Measurements from ENCODE around the gene DACH2. TPM values are rescaled to one million over a fixed set of nuclear protein-coding genes. Genes with fewer than 3 reads are reported as not detected.

The DACH2 gene
- total and polyA plus RNA-seq, 10 donors: not detected

- Histone ChIP-seq H3K27me3 (replicated peaks in 1 of 7) (no peaks in the 10 kb centered on the region), H3K4me3 (no peak overlapping the region), H3K36me3 (no peaks in the 10 kb centered on the region), H3K4me1 (no peaks in the 10 kb centered on the region), H3K9me3 (no peaks in the 10 kb centered on the region), H3K27ac (no peak overlapping the region)
- DNase-seq: no peak
- intact Hi-C loops (cut with DNase I; ENCODE audit: low total_unique reads): no loop called here
- TF ChIP-seq POLR2AphosphoS5 (IDR thresholded peaks at IDR 0.05) (no peak), POLR2A (IDR thresholded peaks at IDR 0.05) (no peak)
- TF ChIP-seq, protein P1, sequence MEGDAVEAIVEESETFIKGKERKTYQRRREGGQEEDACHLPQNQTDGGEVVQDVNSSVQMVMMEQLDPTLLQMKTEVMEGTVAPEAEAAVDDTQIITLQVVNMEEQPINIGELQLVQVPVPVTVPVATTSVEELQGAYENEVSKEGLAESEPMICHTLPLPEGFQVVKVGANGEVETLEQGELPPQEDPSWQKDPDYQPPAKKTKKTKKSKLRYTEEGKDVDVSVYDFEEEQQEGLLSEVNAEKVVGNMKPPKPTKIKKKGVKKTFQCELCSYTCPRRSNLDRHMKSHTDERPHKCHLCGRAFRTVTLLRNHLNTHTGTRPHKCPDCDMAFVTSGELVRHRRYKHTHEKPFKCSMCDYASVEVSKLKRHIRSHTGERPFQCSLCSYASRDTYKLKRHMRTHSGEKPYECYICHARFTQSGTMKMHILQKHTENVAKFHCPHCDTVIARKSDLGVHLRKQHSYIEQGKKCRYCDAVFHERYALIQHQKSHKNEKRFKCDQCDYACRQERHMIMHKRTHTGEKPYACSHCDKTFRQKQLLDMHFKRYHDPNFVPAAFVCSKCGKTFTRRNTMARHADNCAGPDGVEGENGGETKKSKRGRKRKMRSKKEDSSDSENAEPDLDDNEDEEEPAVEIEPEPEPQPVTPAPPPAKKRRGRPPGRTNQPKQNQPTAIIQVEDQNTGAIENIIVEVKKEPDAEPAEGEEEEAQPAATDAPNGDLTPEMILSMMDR (IDR thresholded peaks at IDR 0.05 in 8 of 11, conservative IDR thresholded peaks at IDR 0.05 in 3 of 11): no peak
- 76 to 88% (median 76%) methylated on average over 5 of the region's 5 CpGs for WGBS, 5 donors
Measured at GRCh38 chrX:86711531-86712180, 563.4 kb downstream of the DACH2 start.

- no peak for TF ChIP-seq POLR2A (IDR thresholded peaks at IDR 0.05)
- TF ChIP-seq, protein P1 (IDR thresholded peaks at IDR 0.05 in 8 of 11, conservative IDR thresholded peaks at IDR 0.05 in 3 of 11): no peak
- TF ChIP-seq POLR2AphosphoS5 (IDR thresholded peaks at IDR 0.05): no peak
- H3K9me3 ChIP-seq: no peaks in the 10 kb centered on the region
- H3K4me3 ChIP-seq: no peak overlapping the region
- WGBS, 5 donors: 26 to 69% (median 58%) methylated on average over 1 of the region's 1 CpG
- DNase-seq: no peak
- no peaks in the 10 kb centered on the region for H3K4me1 ChIP-seq
- no peaks in the 10 kb centered on the region for H3K27me3 ChIP-seq (replicated peaks in 1 of 7)
- intact Hi-C loops (cut with DNase I; ENCODE audit: low total_unique reads): no loop called here
- H3K36me3 ChIP-seq: no peaks in the 10 kb centered on the region
- H3K27ac ChIP-seq: no peak overlapping the region
Measured at GRCh38 chrX:86714441-86714840, 566.2 kb downstream of the DACH2 start.

- no peaks in the 10 kb centered on the region for H3K27me3 ChIP-seq (replicated peaks in 1 of 7)
- H3K4me1 ChIP-seq: no peaks in the 10 kb centered on the region
- 72 to 79% (median 77%) methylated on average over 3 of the region's 3 CpGs for WGBS, 5 donors
- DNase-seq: no peak
- H3K27ac ChIP-seq: no peak overlapping the region
- intact Hi-C loops (cut with DNase I; ENCODE audit: low total_unique reads): no loop called here
- no peak for TF ChIP-seq POLR2A (IDR thresholded peaks at IDR 0.05)
- TF ChIP-seq, protein P1 (IDR thresholded peaks at IDR 0.05 in 8 of 11, conservative IDR thresholded peaks at IDR 0.05 in 3 of 11): no peak
- TF ChIP-seq POLR2AphosphoS5 (IDR thresholded peaks at IDR 0.05): no peak
- no peaks in the 10 kb centered on the region for H3K36me3 ChIP-seq
- no peak overlapping the region for H3K4me3 ChIP-seq
- H3K9me3 ChIP-seq: peaks cover 0 to 19% (median 0%) of the 10 kb centered on the region in 8 donors
Measured at GRCh38 chrX:86724277-86724676, 576.0 kb downstream of the DACH2 start.

- Histone ChIP-seq H3K27ac (no peak overlapping the region), H3K9me3 (no peaks in the 10 kb centered on the region), H3K4me1 (no peaks in the 10 kb centered on the region), H3K27me3 (replicated peaks in 1 of 7) (no peaks in the 10 kb centered on the region), H3K4me3 (no peak overlapping the region), H3K36me3 (no peaks in the 10 kb centered on the region)
- 65 to 80% (median 73%) methylated on average over 3 of the region's 3 CpGs for WGBS, 5 donors
- DNase-seq: no peak
- TF ChIP-seq POLR2AphosphoS5 (IDR thresholded peaks at IDR 0.05): no peak
- no peak for TF ChIP-seq POLR2A (IDR thresholded peaks at IDR 0.05)
- TF ChIP-seq, protein P1 (IDR thresholded peaks at IDR 0.05 in 8 of 11, conservative IDR thresholded peaks at IDR 0.05 in 3 of 11): no peak
- intact Hi-C loops (cut with DNase I; ENCODE audit: low total_unique reads): no loop called here
Measured at GRCh38 chrX:86747091-86747490, 598.8 kb downstream of the DACH2 start.

Measured in spleen (tissue), 11 donors.